IPS DF 6.9 (cell line): ENCODE results near the gene INPP4B.

Experiments
- DNase-seq: peaks from one replicate; pipeline ENCODE4 v3.0.0-alpha.2; 2013; ENCODE audit warnings: low read depth, low spot score
- H3K27ac ChIP-seq: one replicate; pipeline ENCODE4 v1.5.1; 2013; ENCODE audit warnings: low read length, control low read depth
- H3K27me3 ChIP-seq: 2 replicates; pipeline ENCODE4 v1.6.1; 2013; ENCODE audit warnings: mild to moderate bottlenecking, low read length; ENCODE audit not compliant: control insufficient read depth, insufficient read depth
- H3K36me3 ChIP-seq: 2 replicates; pipeline ENCODE4 v1.6.1; 2013; ENCODE audit warnings: low read length; ENCODE audit not compliant: control insufficient read depth, insufficient read depth
- H3K4me1 ChIP-seq: 2 replicates; pipeline ENCODE4 v1.6.1; 2013; ENCODE audit warnings: low read length; ENCODE audit not compliant: control insufficient read depth, insufficient read depth
- H3K4me3 ChIP-seq: 2 replicates; pipeline ENCODE4 v1.5.1; 2013; ENCODE audit warnings: mild to moderate bottlenecking, low read length
- H3K9me3 ChIP-seq: 2 replicates; pipeline ENCODE4 v1.6.1; 2013; ENCODE audit warnings: low read length, inconsistent platforms; ENCODE audit not compliant: control insufficient read depth, insufficient read depth
- WGBS: extraction: QIAGEN DNeasy Blood & Tissue Kit; methylation state at CpG from one replicate; pipeline ENCODE4 v1.1.7; 2013; ENCODE audit warnings: mixed read lengths, missing lambda C conversion rate; ENCODE audit not compliant: insufficient read length, insufficient coverage; 5-methylcytosine and 5-hydroxymethylcytosine counted together

INPP4B gene

DNA sequence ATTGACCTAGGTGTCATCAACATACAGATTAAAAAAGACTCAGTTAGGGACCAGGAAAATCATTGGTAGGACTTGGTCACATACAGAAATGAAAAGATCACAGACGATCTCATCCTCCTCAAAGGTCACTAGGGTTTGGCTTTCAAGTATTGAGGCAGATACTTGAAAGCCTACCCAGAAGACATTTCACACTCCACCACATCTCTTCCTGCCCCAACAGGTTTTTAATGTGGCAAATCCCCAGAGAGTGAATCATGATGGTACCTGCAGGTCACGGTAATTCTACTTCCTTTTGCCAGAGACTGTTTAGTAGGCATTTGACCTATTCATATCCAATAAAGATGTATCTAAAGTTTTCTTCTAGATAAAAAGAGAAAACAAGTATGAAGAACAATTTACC is 44.1 kb downstream of the INPP4B start:
- WGBS: no CpG with 5 or more reads among the region's 2 CpGs
- Histone ChIP-seq H3K27ac (no peak overlapping the region), H3K4me1 (no peaks in the 10 kb centered on the region), H3K4me3 (no peak overlapping the region), H3K27me3 (no peaks in the 10 kb centered on the region), H3K9me3 (no peaks in the 10 kb centered on the region), H3K36me3 (no peaks in the 10 kb centered on the region)
- DNase-seq: no peak

DNA sequence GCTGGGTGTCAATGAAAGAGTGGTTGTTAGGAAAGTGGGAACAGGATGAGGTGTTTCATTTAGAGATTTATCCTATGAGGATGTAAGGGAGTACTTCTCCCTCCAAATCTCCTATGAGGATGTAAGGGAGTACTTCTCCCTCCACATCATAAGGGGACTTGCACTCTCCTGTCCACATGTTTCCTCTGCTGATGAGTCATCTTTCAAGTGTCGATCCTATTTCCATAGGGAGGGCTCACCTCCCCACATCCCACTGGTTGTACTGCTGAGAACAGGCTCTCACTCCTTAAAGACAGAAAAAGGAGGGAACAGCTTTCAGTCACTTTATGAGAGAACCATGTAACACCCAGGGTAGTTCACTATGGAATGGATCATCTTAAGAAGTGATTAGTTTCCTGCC is 65.0 kb downstream of the INPP4B start:
- no CpG with 5 or more reads among the region's 1 CpG for WGBS
- no peak overlapping the region for H3K27ac ChIP-seq
- H3K9me3 ChIP-seq: no peaks in the 10 kb centered on the region
- H3K4me3 ChIP-seq: no peak overlapping the region
- H3K27me3 ChIP-seq: no peaks in the 10 kb centered on the region
- no peaks in the 10 kb centered on the region for H3K36me3 ChIP-seq
- DNase-seq: no peak
- no peaks in the 10 kb centered on the region for H3K4me1 ChIP-seq

DNA sequence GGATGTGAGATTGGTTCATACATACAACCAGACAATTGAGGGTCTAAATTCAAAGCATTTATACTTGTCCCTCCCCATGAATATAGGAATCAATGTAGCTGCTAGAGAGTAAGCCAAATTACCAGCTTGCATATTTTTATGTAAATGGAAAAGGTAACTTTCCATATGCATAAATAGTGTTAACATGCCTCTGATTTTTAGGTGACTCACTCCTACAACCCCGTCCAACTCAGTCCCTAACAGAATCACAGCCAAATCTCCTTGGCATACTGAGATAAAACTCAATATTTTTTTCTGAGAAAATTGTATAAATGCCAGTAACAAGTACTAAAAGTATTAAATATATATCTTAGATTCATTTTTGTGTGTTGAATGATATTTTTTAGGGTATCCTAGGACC is 67.2 kb downstream of the INPP4B start:
- H3K4me3 ChIP-seq: no peak overlapping the region
- no CpG with 5 or more reads among the region's 1 CpG for WGBS
- no peak for DNase-seq

DNA sequence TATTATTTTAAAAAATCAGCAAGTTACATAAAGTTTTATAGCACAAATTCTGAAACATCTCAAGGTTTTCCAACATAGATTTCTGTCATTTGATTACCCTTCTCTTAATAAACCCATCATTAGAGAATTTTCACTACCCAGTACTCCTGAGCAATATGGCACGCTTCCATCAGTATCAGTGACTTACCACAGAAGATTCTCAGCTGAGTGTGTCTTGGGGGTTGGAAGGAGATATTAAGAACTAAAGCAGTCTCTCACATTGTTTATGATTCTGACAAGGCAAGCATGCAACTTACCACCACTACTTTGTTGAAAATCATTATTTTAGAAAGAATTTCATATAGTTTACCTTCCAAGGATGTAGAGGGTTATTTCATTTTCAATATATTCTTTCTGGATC is 67.7 kb downstream of the INPP4B start:
- H3K4me3 ChIP-seq: no peak overlapping the region
- H3K9me3 ChIP-seq: no peaks in the 10 kb centered on the region
- no CpG with 5 or more reads among the region's 1 CpG for WGBS
- no peaks in the 10 kb centered on the region for H3K27me3 ChIP-seq
- no peaks in the 10 kb centered on the region for H3K4me1 ChIP-seq
- no peaks in the 10 kb centered on the region for H3K36me3 ChIP-seq
- DNase-seq: no peak
- no peak overlapping the region for H3K27ac ChIP-seq

More for the DNA sequence above, 67.2 kb downstream of the INPP4B start:
- Histone ChIP-seq H3K4me1 (no peaks in the 10 kb centered on the region), H3K36me3 (no peaks in the 10 kb centered on the region), H3K27ac (no peak overlapping the region), H3K27me3 (no peaks in the 10 kb centered on the region), H3K9me3 (no peaks in the 10 kb centered on the region)

DNA sequence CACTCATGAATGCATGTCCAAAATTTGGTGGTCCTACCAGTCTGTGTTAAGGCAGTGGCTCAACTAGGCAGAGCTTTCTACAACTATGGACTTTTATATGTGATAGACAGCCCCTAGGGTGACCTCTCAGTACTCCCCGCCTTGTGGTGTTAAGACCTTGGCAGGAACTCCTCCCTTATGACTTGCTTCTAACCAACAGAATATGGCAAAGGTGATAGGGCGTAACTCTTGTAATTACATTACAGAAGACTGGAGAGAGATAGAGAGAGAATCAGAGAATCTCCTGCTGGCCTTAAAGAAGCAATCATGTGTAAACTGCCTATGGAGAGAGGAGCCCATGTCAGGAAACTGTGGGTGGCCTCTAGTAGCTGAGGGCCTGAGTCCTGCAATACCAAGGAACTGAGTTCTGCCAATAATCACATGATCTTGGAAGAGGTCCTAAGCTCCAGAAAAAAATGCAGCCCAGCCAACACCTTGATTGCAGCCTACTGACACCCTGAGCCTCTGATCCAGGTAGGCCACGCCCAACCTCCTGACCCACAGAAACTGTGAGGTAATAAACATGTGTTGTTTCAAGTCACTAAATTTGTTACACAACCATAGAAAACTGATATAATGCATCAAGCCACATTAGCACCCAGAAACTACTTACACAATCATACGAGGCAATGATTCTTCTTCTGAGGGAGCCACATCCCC is 68.9 kb downstream of the INPP4B start:
- DNase-seq: no peak
- H3K9me3 ChIP-seq: no peaks in the 10 kb centered on the region
- WGBS: no CpG with 5 or more reads among the region's 4 CpGs
- no peaks in the 10 kb centered on the region for H3K4me1 ChIP-seq
- H3K4me3 ChIP-seq: no peak overlapping the region
- no peaks in the 10 kb centered on the region for H3K36me3 ChIP-seq
- no peaks in the 10 kb centered on the region for H3K27me3 ChIP-seq
- no peak overlapping the region for H3K27ac ChIP-seq

DNA sequence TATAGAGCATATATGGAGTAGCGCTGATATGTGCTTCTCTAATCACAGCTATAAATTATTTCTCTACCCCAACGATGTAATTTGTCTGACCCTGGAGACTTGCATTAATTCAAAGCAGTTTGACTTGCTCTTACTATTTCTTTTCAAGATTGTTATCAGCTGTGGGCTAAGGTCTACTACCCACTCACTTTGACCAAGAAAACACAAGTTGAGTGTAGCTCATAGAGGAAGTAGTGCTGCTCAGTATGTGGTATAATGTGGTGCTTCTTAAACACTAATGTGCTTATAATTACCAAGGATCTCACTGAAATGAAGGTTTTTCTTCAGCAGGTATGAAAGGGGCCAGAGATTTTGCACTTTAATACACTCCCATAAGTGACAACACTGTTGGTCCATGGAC is 70.1 kb downstream of the INPP4B start:
- H3K27me3 ChIP-seq: no peaks in the 10 kb centered on the region
- H3K27ac ChIP-seq: no peak overlapping the region
- no peak overlapping the region for H3K4me3 ChIP-seq
- H3K9me3 ChIP-seq: no peaks in the 10 kb centered on the region
- no peaks in the 10 kb centered on the region for H3K4me1 ChIP-seq
- WGBS: no CpG with 5 or more reads among the region's 2 CpGs
- H3K36me3 ChIP-seq: no peaks in the 10 kb centered on the region
- no peak for DNase-seq

DNA sequence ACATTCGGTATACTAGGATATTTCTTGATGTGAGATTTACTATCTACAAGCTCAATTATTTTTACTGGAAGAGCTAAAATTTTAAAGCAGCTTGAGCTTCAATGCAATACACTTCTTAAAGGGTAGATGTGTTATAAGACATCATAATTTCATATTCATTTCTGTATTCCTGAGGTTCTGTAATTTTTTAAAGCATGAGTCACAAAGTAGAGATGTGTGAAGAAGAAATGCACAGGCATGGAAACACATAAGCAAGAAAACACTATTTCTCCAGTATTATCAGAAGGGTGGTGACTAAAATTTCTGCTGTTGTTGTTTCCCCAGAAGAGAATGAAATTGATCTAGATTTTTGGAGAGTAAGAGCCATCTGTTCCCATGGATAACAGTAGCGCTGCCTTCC is 72.6 kb downstream of the INPP4B start:
- Histone ChIP-seq H3K27me3 (no peaks in the 10 kb centered on the region), H3K36me3 (no peaks in the 10 kb centered on the region), H3K4me3 (no peak overlapping the region), H3K9me3 (no peaks in the 10 kb centered on the region), H3K27ac (no peak overlapping the region), H3K4me1 (no peaks in the 10 kb centered on the region)
- no peak for DNase-seq
- WGBS: no CpG with 5 or more reads among the region's 2 CpGs

DNA sequence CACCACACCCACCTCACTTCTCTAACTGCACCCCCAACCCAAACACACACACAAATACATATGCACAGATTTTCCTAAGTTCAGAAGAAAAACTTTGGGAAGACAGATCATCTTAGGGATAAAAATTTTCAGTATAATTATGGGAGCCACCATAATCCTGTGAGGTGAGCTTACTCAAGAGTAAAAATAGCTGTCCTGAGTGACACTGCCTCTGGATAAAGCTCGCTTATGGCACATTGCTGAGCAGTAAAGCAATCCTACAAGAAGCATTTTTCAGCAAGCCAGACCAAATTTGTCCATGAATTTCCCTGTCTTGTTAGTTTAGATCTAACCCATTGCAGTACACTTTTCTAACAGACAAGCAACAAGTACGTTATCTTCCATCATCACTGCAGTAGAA is 83.8 kb downstream of the INPP4B start:
- H3K27ac ChIP-seq: no peak overlapping the region
- H3K4me3 ChIP-seq: no peak overlapping the region
- no peaks in the 10 kb centered on the region for H3K4me1 ChIP-seq
- H3K36me3 ChIP-seq: no peaks in the 10 kb centered on the region
- no CpG with 5 or more reads among the region's 2 CpGs for WGBS
- DNase-seq: no peak
- H3K27me3 ChIP-seq: no peaks in the 10 kb centered on the region
- no peaks in the 10 kb centered on the region for H3K9me3 ChIP-seq

DNA sequence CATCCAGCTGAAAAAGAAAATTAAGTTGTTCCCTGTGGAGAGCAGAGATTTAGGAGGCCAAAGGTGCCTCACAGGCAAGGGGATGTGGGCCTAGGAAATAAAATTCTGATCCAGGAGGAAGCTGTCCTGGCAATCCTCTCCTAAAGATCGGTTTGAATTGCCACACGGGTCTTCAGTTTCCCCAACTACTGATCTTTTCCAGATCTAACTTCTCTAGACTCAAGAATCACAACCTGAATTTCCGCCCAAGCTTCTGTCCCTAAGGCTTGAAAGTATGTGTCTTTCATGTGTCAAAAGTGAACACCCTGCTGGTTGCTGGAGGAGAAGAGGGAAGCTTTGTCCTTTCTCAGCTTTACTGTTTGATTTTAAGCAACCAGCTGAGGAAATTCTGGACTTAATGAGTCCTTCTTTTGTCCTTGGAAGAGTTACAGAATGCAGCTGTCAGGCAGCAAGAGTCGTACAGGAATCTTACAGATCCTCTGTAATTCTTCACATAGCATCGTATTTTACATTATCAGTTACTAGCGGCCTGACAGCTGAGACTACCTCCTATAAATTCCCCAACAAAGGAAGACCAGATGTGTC is 93.8 kb downstream of the INPP4B start:
- DNase-seq: no peak
- WGBS: no CpG with 5 or more reads among the region's 6 CpGs
- H3K36me3 ChIP-seq: no peaks in the 10 kb centered on the region

DNA sequence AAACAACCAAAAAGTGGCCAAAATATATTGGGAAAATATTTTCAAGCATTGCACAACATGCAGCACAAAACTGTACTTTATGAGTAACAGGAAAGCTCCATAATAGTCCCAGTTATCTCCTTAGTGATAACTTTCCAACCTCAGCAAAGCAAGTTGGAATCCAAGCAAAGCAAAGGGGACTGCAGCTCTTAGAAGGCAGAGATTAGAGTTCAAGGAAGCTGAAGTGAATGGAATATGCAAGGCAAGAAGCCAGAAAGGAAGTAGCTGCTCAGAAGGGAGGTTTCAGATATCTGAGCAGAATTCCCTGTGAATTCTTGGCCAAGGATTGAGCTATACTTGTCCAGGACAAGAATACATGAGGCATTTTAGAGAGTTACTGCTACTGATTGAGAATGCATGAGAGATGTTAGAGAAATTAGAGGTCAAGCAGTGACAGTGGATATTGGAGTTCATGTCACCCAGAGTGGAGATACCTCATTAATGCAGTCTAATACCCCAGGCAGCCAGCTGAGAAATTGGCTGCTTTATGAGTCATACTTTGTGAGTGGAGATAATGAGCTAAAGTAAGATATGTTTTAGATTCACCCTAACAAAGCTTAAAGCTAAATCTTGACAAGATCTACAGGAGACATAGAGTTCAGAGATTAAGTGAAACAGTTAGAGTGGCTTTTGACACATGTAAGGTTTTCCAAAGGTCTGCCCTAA is 102.8 kb downstream of the INPP4B start:
- no peaks in the 10 kb centered on the region for H3K36me3 ChIP-seq
- no peak overlapping the region for H3K4me3 ChIP-seq
- no peaks in the 10 kb centered on the region for H3K4me1 ChIP-seq
- no peaks in the 10 kb centered on the region for H3K9me3 ChIP-seq
- no peak for DNase-seq
- H3K27ac ChIP-seq: no peak overlapping the region
- H3K27me3 ChIP-seq: no peaks in the 10 kb centered on the region

More for the DNA sequence above, 93.8 kb downstream of the INPP4B start:
- Histone ChIP-seq H3K27ac (no peak overlapping the region), H3K27me3 (no peaks in the 10 kb centered on the region), H3K9me3 (no peaks in the 10 kb centered on the region), H3K4me3 (no peak overlapping the region), H3K4me1 (no peaks in the 10 kb centered on the region)
